ENCODE results near the gene UHRF2. TPM values are rescaled to one million over a fixed set of nuclear protein-coding genes. Genes with fewer than 3 reads are reported as not detected.

UHRF2 gene
- total RNA-seq, 1 donor from 2014 or later: 81.1 TPM

- intact Hi-C loops (cut with micrococcal nuclease): no loop called here
Measured at GRCh38 chr9:6553866-6554265, 140.9 kb downstream of the UHRF2 start.

Other genes with a start within 250 kb of the UHRF2 start
- not detected in 2 replicates for gene IL33, start 197.4 kb upstream of the UHRF2 start, total RNA-seq
- gene TPD52L3, start 84.8 kb upstream of the UHRF2 start, total RNA-seq: not detected in 2 replicates
- 0.27 and 0.34 TPM in 2 replicates for gene GLDC, start 232.5 kb downstream of the UHRF2 start, total RNA-seq

Measured in T-helper 2 cell treated with Interferon-gamma antibody and Interleukin-4, amounts not matched to agents 100 ng/mL and 5 ng/mL, for 36 hours (primary cell).